BLaER1 treated with 17β-estradiol and CSF1 and Interleukin-3, amounts not matched to agents 10 nM and 100 nM (cell line): ENCODE data around the gene ERC1.

ENCODE experiments used
- H3K27ac ChIP-seq, 11 experiments: shearing (Covaris generic); formaldehyde crosslinking; 2 replicates each; pipeline ENCODE4 v1.8.1; 2022
- H3K27me3 ChIP-seq, 11 experiments: shearing (Covaris generic); formaldehyde crosslinking; 2 replicates each; pipeline ENCODE4 v1.8.1; 2022
- H3K36me3 ChIP-seq, 11 experiments: shearing (Covaris generic); formaldehyde crosslinking; 2 replicates each; pipeline ENCODE4 v1.8.1; 2022
- H3K4me1 ChIP-seq, 10 experiments: shearing (Covaris generic); formaldehyde crosslinking; 2 replicates each; pipeline ENCODE4 v1.8.1; 2022
- H3K4me2 ChIP-seq, 11 experiments: shearing (Covaris generic); formaldehyde crosslinking; 2 replicates each; pipeline ENCODE4 v1.8.1; 2022
- H3K4me3 ChIP-seq, 10 experiments: shearing (Covaris generic); formaldehyde crosslinking; 2 replicates each; pipeline ENCODE4 v1.8.1; 2022
- H3K9ac ChIP-seq, 11 experiments: shearing (Covaris generic); formaldehyde crosslinking; 2 replicates each; pipeline ENCODE4 v1.8.1; 2022
- H3K9me3 ChIP-seq, 11 experiments: shearing (Covaris generic); formaldehyde crosslinking; replicated peaks in 1 of 11; 2 replicates each; pipeline ENCODE4 v1.8.1; 2022
- H4K20me1 ChIP-seq, 11 experiments: shearing (Covaris generic); formaldehyde crosslinking; 2 replicates each; pipeline ENCODE4 v1.8.1; 2022
- Cebpa-rat ChIP-seq, 11 experiments: shearing (Covaris generic); IDR thresholded peaks; 2 replicates each; pipeline ENCODE4 v1.8.1; 2022

Gene ERC1

GRCh38 chr12:1527789-1528188 is 536.8 kb downstream of the ERC1 start:
- peak overlapping the region in 3 of 11 experiments; percentile 5 to 11 (median 9); a peak in 3 of 22 replicates for H3K4me2 ChIP-seq

GRCh38 chr12:1528791-1529190 is 537.8 kb downstream of the ERC1 start:
- Histone ChIP-seq H3K4me1 (peaks cover 27 to 67% (median 56%) of the 10 kb centered on the region in 10 experiments), H3K36me3 (no peaks in the 10 kb centered on the region), H3K4me3 (no peak overlapping the region), H3K9me3 (peaks cover 0 to 6% (median 0%) of the 10 kb centered on the region in 11 experiments; a peak in 4 of 22 replicates), H3K4me2 (no peak overlapping the region), H4K20me1 (peaks cover 0 to 65% (median 46%) of the 10 kb centered on the region in 11 experiments; a peak in 19 of 22 replicates), H3K27me3 (peaks cover 67 to 87% (median 75%) of the 10 kb centered on the region in 11 experiments), H3K27ac (no peak overlapping the region), H3K9ac (no peak overlapping the region)
- TF ChIP-seq Cebpa-rat (IDR thresholded peaks at IDR 0.05), result no peak

More at GRCh38 chr12:1527789-1528188, 536.8 kb downstream of the ERC1 start:
- no peak for TF ChIP-seq Cebpa-rat (IDR thresholded peaks at IDR 0.05)
- Histone ChIP-seq H3K4me3 (no peak overlapping the region), H3K9me3 (peaks cover 0 to 11% (median 6%) of the 10 kb centered on the region in 11 experiments; a peak in 11 of 22 replicates), H3K36me3 (no peaks in the 10 kb centered on the region), H3K9ac (no peak overlapping the region), H3K27ac (no peak overlapping the region), H3K4me1 (peaks cover 17 to 57% (median 46%) of the 10 kb centered on the region in 10 experiments), H4K20me1 (peaks cover 0 to 55% (median 36%) of the 10 kb centered on the region in 11 experiments; a peak in 18 of 22 replicates), H3K27me3 (peaks cover 58 to 79% (median 65%) of the 10 kb centered on the region in 11 experiments)

DNA sequence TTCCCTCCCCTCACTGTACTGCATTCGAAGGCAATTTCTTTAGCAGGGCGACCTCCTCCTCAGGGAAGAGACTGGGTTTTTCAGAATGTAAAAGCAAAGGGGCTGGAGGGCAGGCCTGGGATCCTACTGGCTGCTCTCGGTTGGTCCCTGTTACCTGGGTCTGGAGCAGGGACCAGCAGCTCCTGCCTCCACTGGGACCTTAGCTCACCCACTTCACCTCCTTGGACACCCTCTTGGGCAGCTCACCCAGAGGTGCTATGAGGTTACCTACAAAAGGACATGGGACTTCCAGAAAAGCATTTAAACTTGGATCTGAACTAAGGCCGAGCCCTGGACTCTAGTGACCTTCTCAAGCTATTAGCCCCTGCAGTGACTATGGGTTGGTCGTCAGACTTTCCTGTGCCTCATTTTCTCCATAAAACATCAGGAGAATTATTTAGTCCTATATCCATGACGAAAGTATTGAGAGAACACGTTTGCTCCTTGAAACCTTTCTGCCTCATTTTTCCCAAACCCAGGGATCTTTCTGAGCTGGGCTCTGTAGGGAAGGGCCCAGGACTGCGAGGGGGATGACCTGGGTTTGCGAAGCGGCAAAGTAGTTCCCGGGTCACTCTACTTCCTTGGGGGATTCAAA is 538.3 kb downstream of the ERC1 start:
- no peak overlapping the region for H3K27ac ChIP-seq
- no peak for TF ChIP-seq Cebpa-rat (IDR thresholded peaks at IDR 0.05)
- no peaks in the 10 kb centered on the region for H3K36me3 ChIP-seq
- H4K20me1 ChIP-seq, result peaks cover 0 to 70% (median 52%) of the 10 kb centered on the region in 11 experiments; a peak in 19 of 22 replicates
- H3K4me3 ChIP-seq, result peak overlapping the region in 9 of 10 experiments; percentile 53 to 72 (median 61); a peak in 18 of 20 replicates
- H3K27me3 ChIP-seq, result peaks cover 67 to 93% (median 80%) of the 10 kb centered on the region in 11 experiments
- peaks cover 32 to 72% (median 62%) of the 10 kb centered on the region in 10 experiments for H3K4me1 ChIP-seq
- H3K9ac ChIP-seq, result peak overlapping the region in 2 of 11 experiments; percentile 56 to 58; a peak in 3 of 22 replicates
- H3K9me3 ChIP-seq, result peaks cover 0 to 2% (median 0%) of the 10 kb centered on the region in 11 experiments; a peak in 1 of 22 replicates
- H3K4me2 ChIP-seq, result peak overlapping the region; percentile 92 to 99 (median 95); a peak in 20 of 22 replicates

DNA sequence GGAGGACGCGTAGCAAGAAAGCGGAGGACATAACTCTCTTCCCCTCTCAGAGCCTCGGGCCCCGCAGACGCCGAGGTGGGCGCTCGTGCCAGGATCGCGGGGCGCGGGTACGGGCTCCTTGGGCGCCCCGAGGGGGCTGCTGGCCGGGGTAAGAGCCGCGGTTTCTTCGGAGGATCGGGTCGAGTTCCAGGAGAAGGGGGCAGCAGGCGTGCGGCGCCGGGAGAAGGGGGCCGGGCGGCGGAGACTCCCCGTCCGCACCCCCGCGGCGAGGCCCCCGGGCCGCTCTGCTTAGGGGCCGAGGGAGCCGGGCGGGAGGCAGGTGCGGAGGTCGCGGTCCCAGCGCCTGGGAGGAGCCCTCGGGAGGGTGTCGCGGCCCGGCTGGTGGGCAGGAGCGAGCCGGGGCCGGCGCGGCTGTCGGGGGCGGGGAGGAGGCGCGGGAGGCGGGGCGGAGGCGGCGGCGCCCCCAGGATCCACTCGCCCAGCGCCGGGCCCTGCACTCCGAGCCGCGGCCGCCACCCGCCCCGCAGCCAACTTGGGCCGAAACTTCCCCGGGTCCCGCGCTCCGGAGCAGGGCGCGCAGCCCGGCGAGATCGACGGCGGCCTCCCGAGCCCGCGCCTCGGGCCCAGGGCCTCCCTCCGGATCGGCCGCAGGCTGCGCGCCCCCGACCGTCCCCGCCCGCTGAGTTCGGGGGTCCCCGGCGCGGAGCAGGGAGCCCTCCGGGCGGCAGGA is 539.0 kb downstream of the ERC1 start:
- H3K4me3 ChIP-seq, result peak overlapping the region; percentile 53 to 72 (median 60)
- TF ChIP-seq Cebpa-rat (IDR thresholded peaks at IDR 0.05), result no peak
- H3K4me1 ChIP-seq, result peaks cover 39 to 76% (median 64%) of the 10 kb centered on the region in 10 experiments
- no peak overlapping the region for H3K27ac ChIP-seq
- peaks cover 67 to 99% (median 86%) of the 10 kb centered on the region in 11 experiments for H3K27me3 ChIP-seq
- H3K4me2 ChIP-seq, result peak overlapping the region; percentile 92 to 99 (median 95)
- no peaks in the 10 kb centered on the region for H3K36me3 ChIP-seq
- peaks cover 0 to 77% (median 59%) of the 10 kb centered on the region in 11 experiments; a peak in 19 of 22 replicates for H4K20me1 ChIP-seq
- no peaks in the 10 kb centered on the region for H3K9me3 ChIP-seq
- peak overlapping the region; percentile 22 to 75 (median 56); a peak in 20 of 22 replicates for H3K9ac ChIP-seq

DNA sequence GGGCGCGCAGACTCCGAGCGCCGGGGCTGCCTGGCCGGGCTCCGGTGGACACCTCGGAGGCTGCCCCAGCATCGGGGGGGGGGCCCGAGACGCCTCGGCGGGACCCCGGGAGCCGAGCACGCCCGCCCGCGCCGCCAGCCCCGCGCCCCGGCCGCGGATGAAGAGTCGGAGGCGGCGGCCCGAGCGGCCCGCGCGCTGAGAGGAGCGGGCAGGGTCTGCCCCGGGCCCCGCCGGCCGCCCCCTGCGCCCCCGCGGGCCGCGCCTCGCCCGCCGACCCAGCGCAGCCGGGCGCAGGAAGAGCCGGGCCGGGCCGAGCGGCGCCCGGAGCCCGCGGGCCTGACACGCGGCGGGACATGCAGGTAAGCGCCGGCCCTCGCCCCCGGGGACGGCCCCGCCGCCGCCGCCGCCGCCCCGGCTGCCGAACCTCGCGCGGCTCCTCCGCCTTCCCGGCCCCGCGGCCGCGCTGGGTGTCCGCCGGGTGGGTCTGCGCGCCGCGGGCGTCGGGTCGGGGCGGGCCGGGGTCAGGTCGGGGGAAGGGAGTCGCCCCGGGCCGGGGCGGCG is 539.6 kb downstream of the ERC1 start:
- no peaks in the 10 kb centered on the region for H3K36me3 ChIP-seq
- no peak for TF ChIP-seq Cebpa-rat (IDR thresholded peaks at IDR 0.05)
- H3K27ac ChIP-seq, result no peak overlapping the region
- peak overlapping the region; percentile 92 to 99 (median 95) for H3K4me2 ChIP-seq
- peak overlapping the region; percentile 53 to 72 (median 60) for H3K4me3 ChIP-seq
- peaks cover 34 to 74% (median 63%) of the 10 kb centered on the region in 10 experiments for H3K4me1 ChIP-seq
- peak overlapping the region; percentile 22 to 75 (median 56); a peak in 20 of 22 replicates for H3K9ac ChIP-seq
- H3K27me3 ChIP-seq, result peaks cover 67 to 99% (median 93%) of the 10 kb centered on the region in 11 experiments
- peaks cover 0 to 83% (median 59%) of the 10 kb centered on the region in 11 experiments; a peak in 19 of 22 replicates for H4K20me1 ChIP-seq
- no peaks in the 10 kb centered on the region for H3K9me3 ChIP-seq

GRCh38 chr12:1531153-1531653 is 540.2 kb downstream of the ERC1 start:
- Histone ChIP-seq H3K4me1 (peaks cover 30 to 69% (median 57%) of the 10 kb centered on the region in 10 experiments), H3K27me3 (peaks cover 67 to 99% (median 98%) of the 10 kb centered on the region in 11 experiments), H4K20me1 (peaks cover 0 to 87% (median 59%) of the 10 kb centered on the region in 11 experiments; a peak in 19 of 22 replicates), H3K27ac (no peak overlapping the region), H3K4me3 (peak overlapping the region; percentile 53 to 72 (median 60)), H3K36me3 (no peaks in the 10 kb centered on the region), H3K9me3 (no peaks in the 10 kb centered on the region), H3K4me2 (peak overlapping the region; percentile 92 to 99 (median 95)), H3K9ac (peak overlapping the region in 7 of 11 experiments; percentile 54 to 75 (median 56); a peak in 8 of 22 replicates)
- no peak for TF ChIP-seq Cebpa-rat (IDR thresholded peaks at IDR 0.05)

DNA sequence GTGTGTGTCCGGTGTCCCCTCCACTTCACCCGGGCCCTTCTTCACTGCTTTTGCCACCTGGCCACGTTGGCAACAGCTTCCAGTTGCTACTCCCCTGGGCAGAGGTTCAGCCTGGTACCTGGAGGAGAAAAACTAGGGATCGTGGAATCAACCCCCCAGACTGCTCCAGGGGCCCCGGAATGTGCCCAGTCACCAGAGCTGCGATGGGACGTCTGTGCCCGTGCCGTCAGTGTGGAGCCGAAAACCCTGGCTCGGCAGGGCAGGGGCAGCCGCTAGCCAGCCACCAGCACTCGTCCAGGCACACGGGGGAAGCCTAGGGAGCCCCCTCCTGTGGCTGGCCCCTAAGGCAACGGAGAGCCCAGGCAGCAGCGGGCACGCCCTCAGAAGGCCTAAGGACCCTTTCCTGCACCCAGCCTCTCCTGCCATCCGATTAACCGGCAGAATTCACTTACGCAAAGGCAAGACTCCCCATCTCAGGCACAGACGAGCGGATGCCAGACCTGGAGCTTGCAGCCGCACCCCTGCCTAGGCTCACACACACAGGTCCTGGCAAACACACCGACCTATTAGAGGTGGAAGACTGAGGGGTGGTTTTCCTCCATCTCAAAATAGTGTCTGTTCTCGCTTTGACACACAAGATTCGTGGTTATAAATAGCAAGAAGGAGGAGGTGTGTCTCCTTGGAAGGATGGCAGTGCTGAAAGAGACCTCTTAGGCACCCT is 540.8 kb downstream of the ERC1 start:
- H3K4me2 ChIP-seq, result peak overlapping the region; percentile 92 to 99 (median 95); a peak in 18 of 22 replicates
- H3K9ac ChIP-seq, result no peak overlapping the region
- no peak overlapping the region for H3K27ac ChIP-seq
- H3K4me1 ChIP-seq, result peaks cover 30 to 67% (median 56%) of the 10 kb centered on the region in 10 experiments
- TF ChIP-seq Cebpa-rat (IDR thresholded peaks at IDR 0.05), result no peak
- H3K27me3 ChIP-seq, result peaks cover 67 to 99% (median 98%) of the 10 kb centered on the region in 11 experiments
- no peaks in the 10 kb centered on the region for H3K9me3 ChIP-seq
- H3K36me3 ChIP-seq, result no peaks in the 10 kb centered on the region
- H4K20me1 ChIP-seq, result peaks cover 0 to 87% (median 59%) of the 10 kb centered on the region in 11 experiments; a peak in 19 of 22 replicates
- peak overlapping the region in 7 of 10 experiments; percentile 53 to 72 (median 60); a peak in 9 of 20 replicates for H3K4me3 ChIP-seq
